Duodenal mucosa (tissue), 2 donors: ENCODE results near the gene PTPRG.
"Not testable (repeated sequence)": the region's sequence is repeated elsewhere in the genome, so short reads cannot be mapped to it uniquely, and the experiment has no call there.

ENCODE experiments used
- H3K27ac ChIP-seq: one replicate; pipeline ENCODE4 v1.7.0; 2013; ENCODE audit warnings: low read depth, low read length
- H3K27me3 ChIP-seq, 2 donors: one replicate each; pipeline ENCODE4 v1.7.0; 2013; ENCODE audit warnings: low read length in 2 of 2, control low read depth in 1 of 2; ENCODE audit not compliant: insufficient read depth in 2 of 2, control insufficient read depth in 1 of 2
- H3K36me3 ChIP-seq, 2 donors: one replicate each; pipeline ENCODE4 v1.7.0; 2013; ENCODE audit warnings: low read length in 2 of 2, control low read depth in 1 of 2; ENCODE audit not compliant: insufficient read depth in 2 of 2, control insufficient read depth in 1 of 2
- H3K4me1 ChIP-seq, 2 donors: one replicate each; pipeline ENCODE4 v1.7.0; 2013; ENCODE audit warnings: low read length in 2 of 2, control low read depth in 1 of 2; ENCODE audit not compliant: insufficient read depth in 2 of 2, control insufficient read depth in 1 of 2
- H3K4me3 ChIP-seq, 2 donors: one replicate each; pipeline ENCODE4 v1.7.0; 2013; ENCODE audit warnings: low read length in 2 of 2, low read depth in 1 of 2
- H3K9ac ChIP-seq, 2 donors: one replicate each; pipeline ENCODE4 v1.7.0; 2013; ENCODE audit warnings: low read length in 2 of 2, low read depth in 1 of 2
- H3K9me3 ChIP-seq, 2 donors: one replicate each; pipeline ENCODE4 v1.7.0; 2013; ENCODE audit warnings: low read length in 2 of 2, control low read depth in 1 of 2; ENCODE audit not compliant: control insufficient read depth in 1 of 2

The PTPRG gene

GRCh38 chr3:61811652-61812051 is 250.3 kb downstream of the PTPRG start:
- no peaks in the 10 kb centered on the region for H3K27me3 ChIP-seq
- H3K27ac ChIP-seq, result no peak overlapping the region
- H3K9ac ChIP-seq, result no peak overlapping the region
- peaks cover 21 to 33% of the 10 kb centered on the region in 2 donors for H3K4me1 ChIP-seq
- no peaks in the 10 kb centered on the region for H3K9me3 ChIP-seq
- no peak overlapping the region for H3K4me3 ChIP-seq
- H3K36me3 ChIP-seq, result no peaks in the 10 kb centered on the region

- Histone ChIP-seq H3K4me3 (no peak overlapping the region), H3K4me1 (peaks cover 21 to 33% of the 10 kb centered on the region in 2 donors), H3K27me3 (no peaks in the 10 kb centered on the region), H3K9me3 (no peaks in the 10 kb centered on the region), H3K27ac (no peak overlapping the region), H3K36me3 (no peaks in the 10 kb centered on the region), H3K9ac (no peak overlapping the region)
These were observed 250.7 kb downstream of the PTPRG start for GRCh38 chr3:61812085-61812484.

DNA sequence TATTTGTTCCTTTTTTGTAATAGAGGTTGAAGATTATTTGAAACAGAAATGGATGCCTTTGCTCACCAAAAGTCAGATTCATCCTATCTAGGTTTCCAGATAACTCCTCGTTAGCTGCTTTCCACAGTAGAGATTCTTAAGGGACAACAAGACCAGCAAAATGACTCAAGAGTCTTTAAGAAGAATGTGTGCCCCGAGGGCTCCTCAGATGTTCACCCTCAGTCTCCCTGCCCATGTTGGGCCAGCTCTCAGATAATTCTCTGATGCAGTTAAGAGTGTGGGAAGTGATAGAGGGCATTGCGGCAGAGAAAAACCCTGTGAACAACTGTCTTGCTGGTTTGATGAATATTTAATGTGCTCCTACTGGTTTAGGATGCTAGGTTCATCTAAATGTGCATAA is 251.1 kb downstream of the PTPRG start:
- H3K27ac ChIP-seq, result no peak overlapping the region
- H3K27me3 ChIP-seq, result no peaks in the 10 kb centered on the region
- H3K4me3 ChIP-seq, result no peak overlapping the region
- H3K9ac ChIP-seq, result no peak overlapping the region
- peaks cover 21 to 32% of the 10 kb centered on the region in 2 donors for H3K4me1 ChIP-seq
- no peaks in the 10 kb centered on the region for H3K9me3 ChIP-seq
- no peaks in the 10 kb centered on the region for H3K36me3 ChIP-seq

DNA sequence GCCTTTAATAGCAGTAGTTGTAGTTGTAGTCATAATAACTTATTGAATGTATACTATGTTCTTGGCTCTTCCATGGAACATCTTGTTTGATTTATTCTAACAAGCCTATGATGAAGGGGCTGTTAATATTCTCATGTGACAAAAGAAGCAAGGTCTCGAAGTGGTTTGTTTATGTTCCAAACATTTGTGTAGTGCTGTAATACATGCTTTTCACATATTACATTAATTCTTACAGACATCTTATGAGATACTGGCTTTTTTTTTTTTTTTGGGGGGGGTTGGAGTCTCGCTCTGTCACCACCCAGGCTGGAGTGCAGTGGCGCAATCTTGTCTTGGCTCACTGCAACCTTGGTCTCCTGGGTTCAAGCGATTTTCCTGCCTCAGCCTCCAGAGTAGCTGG is 252.3 kb downstream of the PTPRG start:
- no peaks in the 10 kb centered on the region for H3K9me3 ChIP-seq
- H3K9ac ChIP-seq, result no peak overlapping the region
- H3K27me3 ChIP-seq, result no peaks in the 10 kb centered on the region
- H3K4me1 ChIP-seq, result peaks cover 21 to 22% of the 10 kb centered on the region in 2 donors
- H3K36me3 ChIP-seq, result no peaks in the 10 kb centered on the region
- no peak overlapping the region for H3K27ac ChIP-seq
- no peak overlapping the region for H3K4me3 ChIP-seq

DNA sequence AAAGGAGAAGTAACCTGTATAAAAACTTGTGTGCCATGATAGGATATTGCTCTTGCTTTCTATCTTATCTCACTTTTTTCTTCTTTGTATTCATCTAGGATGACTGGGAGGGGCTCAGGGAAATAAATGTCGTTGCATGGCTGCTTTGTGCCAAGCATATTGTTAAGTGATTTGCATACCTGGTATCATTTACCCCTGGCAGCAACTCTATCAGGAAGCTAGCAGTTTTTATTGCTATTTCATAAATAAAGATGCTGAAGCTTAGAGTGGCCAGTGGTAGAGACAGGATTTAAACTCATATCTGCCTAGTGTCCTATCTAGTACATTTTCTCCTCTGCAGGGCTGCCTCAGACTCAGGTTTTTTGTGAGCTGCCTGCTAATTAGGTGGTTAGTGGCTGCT is 253.3 kb downstream of the PTPRG start:
- Histone ChIP-seq H3K4me1 (peaks cover 13 to 14% of the 10 kb centered on the region in 2 donors), H3K36me3 (no peaks in the 10 kb centered on the region), H3K9ac (no peak overlapping the region), H3K27ac (no peak overlapping the region), H3K9me3 (no peaks in the 10 kb centered on the region), H3K4me3 (no peak overlapping the region), H3K27me3 (no peaks in the 10 kb centered on the region)

DNA sequence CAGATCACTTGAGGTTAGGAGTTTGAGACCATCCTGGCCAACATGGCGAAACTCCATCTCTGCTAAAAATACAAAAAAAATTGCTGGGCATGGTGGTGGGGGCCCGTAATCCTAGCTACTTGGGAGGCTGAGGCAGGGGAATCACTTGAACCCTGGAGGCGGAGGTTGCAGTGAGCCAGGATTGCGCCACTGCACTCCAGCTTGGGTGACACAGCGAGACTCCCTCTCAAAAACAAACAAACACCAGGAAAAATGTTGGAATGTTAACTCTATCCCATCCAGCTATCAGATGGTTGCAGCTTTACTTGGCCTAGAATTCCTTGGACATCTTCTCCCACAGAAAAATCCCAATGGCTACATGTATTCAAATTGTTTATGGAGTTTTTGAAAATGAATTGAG is 254.9 kb downstream of the PTPRG start:
- not testable (repeated sequence) for H3K9ac ChIP-seq, H3K4me1 ChIP-seq, H3K9me3 ChIP-seq, H3K36me3 ChIP-seq, H3K27me3 ChIP-seq, H3K27ac ChIP-seq, H3K4me3 ChIP-seq

GRCh38 chr3:61819861-61820260 is 258.5 kb downstream of the PTPRG start:
- Histone ChIP-seq H3K4me1 (peaks cover 0 to 5% of the 10 kb centered on the region in 2 donors), H3K27me3 (no peaks in the 10 kb centered on the region), H3K9me3 (no peaks in the 10 kb centered on the region), H3K4me3 (no peak overlapping the region), H3K9ac (no peak overlapping the region), H3K27ac (no peak overlapping the region), H3K36me3 (no peaks in the 10 kb centered on the region)

DNA sequence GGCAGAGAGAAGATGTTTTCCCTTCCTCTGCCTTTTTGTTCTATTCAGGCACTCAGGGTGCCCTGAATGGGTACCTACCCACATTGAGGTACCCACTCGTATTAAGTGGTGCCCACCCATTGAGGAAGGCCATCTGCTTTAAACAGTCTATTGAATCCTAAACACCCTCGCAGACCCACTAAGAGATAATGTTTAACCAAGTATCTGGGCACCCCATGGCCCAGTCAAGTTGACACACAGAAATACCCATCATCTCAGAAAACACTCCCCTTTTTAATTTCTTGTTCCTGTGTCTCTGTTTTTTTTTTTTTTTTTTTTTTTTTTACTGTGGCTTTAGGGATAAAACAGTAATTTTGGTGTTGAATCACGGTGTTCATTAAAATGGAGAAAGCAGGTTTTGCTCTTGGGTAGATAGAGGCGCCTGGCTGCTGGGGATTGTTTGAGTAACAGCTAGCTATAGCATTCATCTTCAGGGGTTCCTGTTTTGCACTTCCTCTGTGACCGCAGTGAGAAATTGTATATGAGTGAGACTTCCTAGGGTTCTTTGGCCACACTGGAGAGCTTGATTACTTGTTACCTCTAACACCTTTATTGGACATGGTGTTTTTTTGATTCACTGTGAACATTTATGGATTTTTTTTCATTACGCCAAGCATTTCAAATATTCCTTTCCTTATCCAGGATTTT is 259.1 kb downstream of the PTPRG start:
- Histone ChIP-seq H3K9me3 (no peaks in the 10 kb centered on the region), H3K9ac (no peak overlapping the region), H3K27me3 (no peaks in the 10 kb centered on the region), H3K4me3 (no peak overlapping the region), H3K36me3 (no peaks in the 10 kb centered on the region), H3K4me1 (peaks cover 0 to 3% of the 10 kb centered on the region in 2 donors), H3K27ac (no peak overlapping the region)

DNA sequence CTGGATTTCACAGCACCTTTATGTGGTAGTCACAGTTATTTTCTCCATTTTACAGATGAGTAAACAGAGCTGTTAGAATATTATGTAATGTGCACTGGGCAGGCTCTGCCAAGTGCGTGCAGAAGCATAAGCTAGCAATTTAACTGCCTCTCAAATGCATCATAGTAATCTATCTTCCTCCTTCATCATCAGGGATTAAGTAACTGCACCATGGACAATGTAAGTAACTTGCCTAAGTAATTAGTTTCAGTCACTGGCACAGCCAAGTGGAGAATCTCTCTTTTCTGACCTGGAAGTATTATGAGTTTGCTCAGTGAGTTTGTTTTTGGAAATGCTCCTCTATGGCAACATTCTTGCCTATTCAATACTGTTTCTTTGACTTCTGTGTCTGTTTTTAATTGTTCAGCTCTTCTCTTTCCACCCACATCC is 260.5 kb downstream of the PTPRG start:
- H3K9ac ChIP-seq, result no peak overlapping the region
- no peaks in the 10 kb centered on the region for H3K36me3 ChIP-seq
- H3K4me3 ChIP-seq, result no peak overlapping the region
- no peak overlapping the region for H3K27ac ChIP-seq
- H3K9me3 ChIP-seq, result no peaks in the 10 kb centered on the region
- no peaks in the 10 kb centered on the region for H3K4me1 ChIP-seq
- H3K27me3 ChIP-seq, result no peaks in the 10 kb centered on the region

DNA sequence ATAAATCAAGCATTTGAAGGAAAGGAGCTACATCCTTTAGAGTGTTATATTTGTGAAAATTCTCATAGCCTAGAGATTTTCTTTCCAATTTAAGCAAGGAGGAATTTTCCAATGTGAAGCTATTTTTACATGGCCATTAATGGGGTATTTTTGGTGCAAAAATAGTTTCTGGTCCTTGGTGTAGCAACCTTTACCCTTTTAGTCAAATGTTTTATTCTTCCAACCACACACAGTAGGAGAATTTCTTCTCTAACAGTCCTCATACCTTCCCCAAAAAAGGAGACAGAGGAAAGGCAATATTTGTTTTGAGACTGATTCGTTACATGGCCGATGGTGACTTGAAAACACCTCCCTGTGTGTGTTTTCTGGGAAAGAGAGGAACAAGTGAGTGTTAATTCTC is 261.2 kb downstream of the PTPRG start:
- H3K36me3 ChIP-seq, result no peaks in the 10 kb centered on the region
- H3K9me3 ChIP-seq, result no peaks in the 10 kb centered on the region
- no peak overlapping the region for H3K27ac ChIP-seq
- H3K27me3 ChIP-seq, result no peaks in the 10 kb centered on the region
- H3K9ac ChIP-seq, result no peak overlapping the region
- H3K4me1 ChIP-seq, result no peaks in the 10 kb centered on the region
- no peak overlapping the region for H3K4me3 ChIP-seq
